ENCODE results near the gene UNKL.

The UNKL gene

DNA sequence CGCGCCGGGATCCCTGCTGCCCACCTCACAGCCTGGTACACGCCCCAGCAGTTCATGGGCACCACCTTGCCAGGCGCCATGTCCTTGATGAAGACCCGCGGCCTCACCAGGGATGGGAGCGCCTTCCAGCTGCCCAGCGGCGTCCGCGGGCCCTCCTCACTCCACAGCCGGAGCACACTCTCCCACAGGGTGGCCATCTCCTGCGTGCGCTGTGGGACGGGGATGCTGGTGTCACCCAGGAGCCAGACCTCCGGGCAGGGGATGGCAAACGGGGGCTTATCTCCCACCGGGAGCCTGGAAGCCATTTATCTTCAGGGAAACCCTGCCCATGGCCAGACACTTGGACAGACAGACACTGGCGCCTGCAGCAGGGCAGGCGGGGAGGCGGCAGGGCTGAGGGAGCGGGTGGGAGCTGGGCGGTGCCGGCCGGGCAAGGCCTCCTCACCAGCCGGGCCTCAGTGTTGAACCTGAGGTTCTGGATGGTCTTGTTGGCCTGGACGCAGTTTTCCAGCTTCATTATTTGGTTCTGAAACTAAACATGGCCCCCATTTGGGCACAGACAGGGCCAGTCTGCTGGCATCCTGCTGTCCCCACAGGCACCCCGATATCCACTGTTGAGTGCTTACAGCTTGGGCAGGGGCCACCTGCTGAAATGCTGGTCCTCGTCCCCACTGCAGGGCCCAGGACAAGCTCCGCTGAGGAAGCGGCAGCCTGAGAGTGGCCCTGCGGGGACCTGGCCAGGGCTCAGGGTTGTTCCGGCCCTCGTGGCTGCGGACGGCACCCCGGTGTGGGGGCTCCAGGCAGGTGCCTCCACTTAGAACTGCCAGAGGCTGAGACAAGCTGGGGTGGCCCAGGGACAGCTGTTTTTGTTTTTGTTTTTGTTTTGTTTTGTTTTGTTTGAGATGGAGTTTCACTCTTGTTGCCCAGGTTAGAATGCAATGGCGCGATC is 20.4 kb upstream of the UNKL start:
- H3K4me3 ChIP-seq (replicated peaks; ENCODE audit: low read depth, low read length): no peak overlapping the region
- H3K27me3 ChIP-seq (replicated peaks; ENCODE audit: control insufficient read depth, insufficient read depth, low read length): no peaks in the 10 kb centered on the region; the same call in 1 of the 2 replicates
- DNase-seq (ENCODE audit: extremely low read depth, insufficient read length): no peak
- H3K36me3 ChIP-seq (ENCODE audit: control insufficient read depth, insufficient read depth, low read length): no peaks in the 10 kb centered on the region
- TF ChIP-seq, protein P1, sequence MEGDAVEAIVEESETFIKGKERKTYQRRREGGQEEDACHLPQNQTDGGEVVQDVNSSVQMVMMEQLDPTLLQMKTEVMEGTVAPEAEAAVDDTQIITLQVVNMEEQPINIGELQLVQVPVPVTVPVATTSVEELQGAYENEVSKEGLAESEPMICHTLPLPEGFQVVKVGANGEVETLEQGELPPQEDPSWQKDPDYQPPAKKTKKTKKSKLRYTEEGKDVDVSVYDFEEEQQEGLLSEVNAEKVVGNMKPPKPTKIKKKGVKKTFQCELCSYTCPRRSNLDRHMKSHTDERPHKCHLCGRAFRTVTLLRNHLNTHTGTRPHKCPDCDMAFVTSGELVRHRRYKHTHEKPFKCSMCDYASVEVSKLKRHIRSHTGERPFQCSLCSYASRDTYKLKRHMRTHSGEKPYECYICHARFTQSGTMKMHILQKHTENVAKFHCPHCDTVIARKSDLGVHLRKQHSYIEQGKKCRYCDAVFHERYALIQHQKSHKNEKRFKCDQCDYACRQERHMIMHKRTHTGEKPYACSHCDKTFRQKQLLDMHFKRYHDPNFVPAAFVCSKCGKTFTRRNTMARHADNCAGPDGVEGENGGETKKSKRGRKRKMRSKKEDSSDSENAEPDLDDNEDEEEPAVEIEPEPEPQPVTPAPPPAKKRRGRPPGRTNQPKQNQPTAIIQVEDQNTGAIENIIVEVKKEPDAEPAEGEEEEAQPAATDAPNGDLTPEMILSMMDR (IDR thresholded peaks at IDR 0.05; ENCODE audit: insufficient read depth, low read length, poor library complexity, severe bottlenecking): no peak

DNA sequence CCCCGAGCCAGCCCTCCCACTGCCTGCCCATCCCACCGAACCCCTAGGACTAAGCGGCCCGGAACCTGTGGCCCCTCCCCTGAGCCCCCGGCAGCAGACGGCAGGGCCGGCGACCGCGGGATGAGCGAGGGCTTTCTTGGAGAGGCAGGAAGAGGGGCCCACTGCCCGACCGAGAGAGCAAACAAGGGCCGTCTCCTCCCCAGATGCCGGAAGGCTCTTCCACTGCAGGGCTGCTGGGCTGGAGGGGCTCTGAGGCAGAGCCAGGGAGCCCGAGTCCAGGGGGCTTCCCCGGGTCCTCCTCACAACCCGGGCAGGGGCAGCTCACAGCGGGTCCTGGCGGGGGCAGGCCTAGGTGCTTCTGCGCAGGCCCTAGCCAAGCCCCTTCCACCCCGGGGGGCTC is 19.3 kb upstream of the UNKL start:
- DNase-seq (ENCODE audit: extremely low read depth, insufficient read length): no peak
- TF ChIP-seq, protein P1 (IDR thresholded peaks at IDR 0.05; ENCODE audit: insufficient read depth, low read length, poor library complexity, severe bottlenecking): no peak
- Histone ChIP-seq H3K36me3 (ENCODE audit: control insufficient read depth, insufficient read depth, low read length) (no peaks in the 10 kb centered on the region), H3K27me3 (replicated peaks; ENCODE audit: control insufficient read depth, insufficient read depth, low read length) (no peaks in the 10 kb centered on the region; the same call in 1 of the 2 replicates), H3K4me3 (replicated peaks; ENCODE audit: low read depth, low read length) (no peak overlapping the region)

DNA sequence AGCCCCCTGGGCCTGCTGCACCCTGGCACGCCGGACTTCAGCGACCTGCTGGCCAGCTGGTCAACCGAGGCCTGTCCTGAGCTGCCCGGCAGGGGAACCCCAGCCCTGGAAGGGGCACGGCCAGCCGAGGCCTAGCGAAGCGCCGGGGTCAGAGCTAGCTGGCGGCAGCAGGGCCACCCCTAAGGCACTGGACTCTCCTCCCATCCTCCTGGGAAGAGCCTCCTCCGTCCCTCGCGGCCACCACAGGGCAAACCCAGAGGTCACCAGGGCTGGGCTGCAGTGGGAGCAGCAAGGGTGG is 18.7 kb upstream of the UNKL start:
- H3K4me3 ChIP-seq (replicated peaks; ENCODE audit: low read depth, low read length): no peak overlapping the region
- no peaks in the 10 kb centered on the region; the same call in 1 of the 2 replicates for H3K27me3 ChIP-seq (replicated peaks; ENCODE audit: control insufficient read depth, insufficient read depth, low read length)
- H3K36me3 ChIP-seq (ENCODE audit: control insufficient read depth, insufficient read depth, low read length): no peaks in the 10 kb centered on the region
- no peak for DNase-seq (ENCODE audit: extremely low read depth, insufficient read length)
- TF ChIP-seq, protein P1 (IDR thresholded peaks at IDR 0.05; ENCODE audit: insufficient read depth, low read length, poor library complexity, severe bottlenecking): no peak

DNA sequence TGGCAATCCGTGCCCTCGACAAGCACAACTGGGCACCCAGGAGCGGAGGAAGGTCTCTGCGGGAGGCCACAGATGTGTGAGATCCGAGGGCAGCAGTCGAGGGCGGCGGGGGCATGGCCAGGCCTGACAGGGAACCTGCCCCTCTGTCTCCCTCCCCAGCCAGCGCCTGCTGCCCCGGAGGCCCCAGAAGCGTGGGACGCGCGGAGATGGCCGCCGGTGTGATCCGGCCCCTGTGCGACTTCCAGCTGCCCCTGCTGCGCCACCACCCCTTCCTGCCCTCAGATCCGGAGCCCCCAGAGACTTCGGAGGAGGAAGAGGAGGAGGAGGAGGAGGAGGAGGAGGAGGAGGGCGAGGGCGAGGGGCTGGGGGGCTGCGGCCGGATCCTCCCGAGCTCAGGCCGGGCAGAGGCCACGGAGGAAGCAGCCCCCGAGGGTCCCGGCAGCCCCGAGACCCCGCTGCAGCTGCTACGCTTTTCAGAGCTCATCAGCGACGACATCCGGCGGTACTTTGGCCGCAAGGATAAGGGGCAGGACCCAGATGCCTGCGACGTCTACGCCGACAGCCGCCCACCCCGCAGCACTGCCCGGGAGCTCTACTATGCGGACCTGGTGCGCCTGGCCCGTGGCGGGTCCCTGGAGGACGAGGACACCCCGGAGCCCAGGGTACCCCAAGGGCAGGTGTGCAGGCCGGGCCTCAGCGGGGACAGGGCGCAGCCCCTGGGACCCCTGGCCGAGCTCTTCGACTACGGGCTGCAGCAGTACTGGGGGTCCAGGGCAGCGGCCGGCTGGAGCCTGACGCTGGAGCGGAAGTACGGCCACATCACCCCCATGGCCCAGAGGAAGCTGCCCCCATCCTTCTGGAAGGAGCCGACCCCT is 18.1 kb upstream of the UNKL start:
- no peaks in the 10 kb centered on the region for H3K36me3 ChIP-seq (ENCODE audit: control insufficient read depth, insufficient read depth, low read length)
- H3K4me3 ChIP-seq (replicated peaks; ENCODE audit: low read depth, low read length): no peak overlapping the region
- TF ChIP-seq, protein P1 (IDR thresholded peaks at IDR 0.05; ENCODE audit: insufficient read depth, low read length, poor library complexity, severe bottlenecking): no peak
- H3K27me3 ChIP-seq (replicated peaks; ENCODE audit: control insufficient read depth, insufficient read depth, low read length): no peaks in the 10 kb centered on the region; the same call in 1 of the 2 replicates
- DNase-seq (ENCODE audit: extremely low read depth, insufficient read length): no peak

DNA sequence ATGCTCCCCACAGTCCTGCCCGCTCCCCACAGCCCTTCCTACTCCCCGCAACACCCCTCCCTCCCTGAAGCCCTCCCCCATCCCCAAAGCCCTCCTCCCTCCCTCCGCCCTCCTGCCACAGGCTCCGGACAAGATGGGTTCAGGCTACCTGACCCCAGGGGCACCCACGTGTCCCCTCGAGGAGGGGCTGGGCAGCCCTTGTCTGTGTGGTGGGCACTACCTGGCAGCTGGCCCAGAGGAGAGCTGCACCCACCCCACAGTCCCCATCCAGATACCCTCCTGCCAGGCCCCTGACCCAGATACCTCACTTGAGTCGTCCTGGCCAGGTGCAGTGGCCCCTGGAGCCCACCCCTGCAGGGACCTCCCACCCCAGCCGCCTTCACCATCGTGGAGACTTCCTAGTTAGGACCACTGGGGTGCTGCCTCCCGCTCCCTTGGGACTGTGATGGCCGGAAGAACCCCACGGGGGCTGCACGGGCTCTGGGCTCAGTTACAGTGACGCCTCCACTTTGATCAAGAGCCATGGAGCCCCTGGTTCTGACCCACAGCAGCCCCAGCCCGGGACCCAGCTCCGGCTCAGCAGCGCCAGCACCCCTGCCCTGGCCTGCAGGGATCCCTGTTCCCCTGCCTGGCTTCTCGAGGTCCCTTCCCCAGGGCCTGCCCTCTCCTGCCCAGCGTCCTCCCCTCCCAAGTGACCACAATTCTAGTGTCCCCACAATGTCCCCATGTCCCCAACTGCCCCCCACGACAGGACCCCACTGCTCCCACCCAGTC is 17.2 kb upstream of the UNKL start:
- H3K4me3 ChIP-seq (replicated peaks; ENCODE audit: low read depth, low read length): no peak overlapping the region
- H3K36me3 ChIP-seq (ENCODE audit: control insufficient read depth, insufficient read depth, low read length): no peaks in the 10 kb centered on the region
- TF ChIP-seq, protein P1 (IDR thresholded peaks at IDR 0.05; ENCODE audit: insufficient read depth, low read length, poor library complexity, severe bottlenecking): no peak
- no peak for DNase-seq (ENCODE audit: extremely low read depth, insufficient read length)
- H3K27me3 ChIP-seq (replicated peaks; ENCODE audit: control insufficient read depth, insufficient read depth, low read length): no peaks in the 10 kb centered on the region; the same call in 1 of the 2 replicates

Data from GM06990 (cell line).